GM12892 (cell line): Measurements from ENCODE around the gene COX15.
A peak's percentile ranks its signal among the peaks of the same experiment; 100 is the strongest.
"Not testable (repeated sequence)": the region's sequence is repeated elsewhere in the genome, so short reads cannot be mapped to it uniquely, and the experiment has no call there.

Source experiments
- DNase-seq: peaks from one replicate; pipeline ENCODE4 v3.0.0; 2011; ENCODE audit not compliant: insufficient read length
- FAIRE-seq: peaks from 2 replicates; lab custom pipeline; 2011; peaks lifted over from hg19 to GRCh38; lab: Jason Lieb, UNC
- POLR2A ChIP-seq: IDR thresholded peaks from 2 replicates; pipeline ENCODE4 v1.6.1; 2011; ENCODE audit warnings: low read depth, low read length, control low read depth
- POLR2AphosphoS5 ChIP-seq: IDR thresholded peaks from 2 replicates; pipeline ENCODE4 v1.6.1; 2011; ENCODE audit warnings: low read depth, low read length, control low read depth
- TAF1 ChIP-seq: IDR thresholded peaks from 2 replicates; pipeline ENCODE4 v1.6.1; 2011; ENCODE audit warnings: low read depth, mild to moderate bottlenecking, control low read depth, low read length, borderline replicate concordance

Gene COX15

DNA sequence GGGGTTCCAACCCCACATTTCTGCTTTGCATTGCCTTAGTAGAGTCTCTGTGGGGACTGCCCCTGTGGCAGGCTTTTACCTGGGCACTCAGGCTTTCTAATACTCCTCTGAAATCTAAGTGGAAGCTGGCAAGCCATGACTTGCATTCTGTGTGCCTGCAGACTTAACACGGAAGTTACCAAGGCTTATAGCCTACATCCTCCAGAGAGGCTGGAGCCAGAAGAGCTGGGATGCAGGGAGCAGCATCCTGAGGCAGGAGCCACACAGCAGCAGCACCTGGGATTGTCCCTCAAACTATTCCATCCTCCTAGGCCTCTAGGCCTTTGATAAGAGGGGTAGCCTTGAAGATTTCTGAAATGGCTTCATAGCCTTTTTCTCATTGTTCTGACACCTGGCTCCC is 28.4 kb upstream of the COX15 start:
- TF ChIP-seq POLR2AphosphoS5 (no peak), POLR2A (no peak), TAF1 (no peak)
- FAIRE-seq = no peak
- no peak for DNase-seq

DNA sequence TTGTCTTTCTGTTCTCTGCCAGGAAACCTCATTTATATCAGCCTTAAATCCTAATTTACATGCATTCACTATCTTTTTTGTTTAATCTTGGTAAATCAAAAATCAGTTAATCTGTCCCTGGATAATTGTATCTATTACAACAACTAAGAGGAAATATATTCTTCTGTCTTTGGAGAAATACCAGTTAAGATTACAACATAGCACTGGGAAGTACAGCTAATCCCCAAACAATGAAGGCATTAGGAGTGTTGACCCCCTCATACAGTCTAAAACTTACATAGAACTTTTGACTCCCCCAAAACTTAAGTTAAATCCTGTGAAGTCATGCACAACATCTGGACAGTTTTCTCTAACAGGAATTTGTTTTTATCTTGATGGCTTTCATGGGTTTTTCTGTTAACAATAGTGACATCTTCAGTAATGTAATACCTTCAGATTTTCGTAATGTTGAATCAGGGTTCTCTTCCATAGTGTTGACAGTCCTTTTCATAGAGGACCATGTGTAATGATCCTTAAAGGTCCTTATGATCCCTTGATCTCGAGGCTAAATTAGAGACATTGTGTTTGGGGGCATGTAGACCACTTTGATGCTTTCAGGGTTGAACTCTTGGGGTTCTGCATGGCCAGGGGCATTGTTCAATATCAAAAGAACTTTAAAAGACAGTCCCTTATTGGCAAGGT is 26.4 kb upstream of the COX15 start:
- no peak for DNase-seq
- TF ChIP-seq POLR2A (no peak), TAF1 (no peak)
- no peak for FAIRE-seq

DNA sequence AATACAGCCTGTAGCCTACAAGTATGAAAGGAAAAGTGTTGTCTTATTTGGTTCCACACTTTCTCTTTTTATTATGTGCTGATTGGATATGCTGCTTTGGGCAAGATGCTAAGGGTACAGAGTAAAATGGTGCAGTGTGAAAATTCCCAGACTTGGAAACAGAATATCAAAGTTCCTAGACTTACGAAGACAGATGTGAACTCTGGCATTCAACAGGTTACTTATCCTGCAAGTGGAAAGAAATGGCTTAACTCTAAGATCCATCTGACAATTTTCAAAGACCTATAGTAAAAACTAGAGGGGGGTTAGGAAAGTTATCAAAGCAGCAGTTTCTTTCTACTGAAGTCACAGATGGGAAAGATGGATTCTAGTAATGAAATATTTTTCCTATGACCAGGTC is 24.2 kb upstream of the COX15 start:
- DNase-seq (no peak), FAIRE-seq (no peak)
- TF ChIP-seq POLR2AphosphoS5 (no peak), TAF1 (no peak), POLR2A (no peak)

DNA sequence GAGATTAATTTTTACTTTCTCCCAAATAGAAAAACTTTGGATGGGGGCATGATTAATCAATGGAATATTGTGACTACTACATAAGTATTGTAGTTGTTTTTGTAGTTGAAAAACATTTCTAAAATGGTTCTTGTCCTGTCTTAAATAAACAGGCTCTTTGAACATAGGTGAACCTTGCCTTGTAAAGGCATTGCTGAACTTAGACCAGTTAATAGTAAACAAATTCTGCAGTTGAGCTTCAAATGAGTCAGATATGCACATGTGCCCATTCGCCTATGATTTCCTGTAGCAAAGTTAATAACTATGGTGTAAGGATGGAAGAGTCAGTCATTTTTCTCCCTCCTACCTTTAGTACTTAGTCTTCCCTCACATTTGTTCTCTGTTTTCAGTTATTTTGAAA is 22.7 kb upstream of the COX15 start:
- no peak for DNase-seq
- TF ChIP-seq TAF1 (no peak), POLR2AphosphoS5 (no peak)
- no peak for FAIRE-seq

DNA sequence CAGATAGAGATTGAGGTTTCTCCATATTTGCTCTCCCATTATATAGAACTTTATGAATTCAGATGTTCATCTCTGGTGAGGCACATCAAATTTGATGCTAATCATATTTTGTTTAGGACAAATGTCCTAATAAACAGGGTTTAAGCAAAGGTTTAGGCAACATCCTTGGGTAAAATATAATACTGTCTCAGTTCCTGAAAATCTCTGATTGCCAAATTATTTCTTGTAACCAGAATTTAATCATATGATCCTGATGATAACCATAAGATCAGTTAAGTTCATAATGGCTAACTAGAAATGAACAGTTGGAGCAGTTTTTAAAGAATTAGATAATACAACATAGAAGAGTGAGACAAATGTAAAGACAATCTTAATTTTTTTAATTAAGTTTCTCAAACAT is 18.7 kb upstream of the COX15 start:
- FAIRE-seq = no peak
- TF ChIP-seq POLR2AphosphoS5 = no peak
- no peak for TF ChIP-seq TAF1
- TF ChIP-seq POLR2A = no peak

DNA sequence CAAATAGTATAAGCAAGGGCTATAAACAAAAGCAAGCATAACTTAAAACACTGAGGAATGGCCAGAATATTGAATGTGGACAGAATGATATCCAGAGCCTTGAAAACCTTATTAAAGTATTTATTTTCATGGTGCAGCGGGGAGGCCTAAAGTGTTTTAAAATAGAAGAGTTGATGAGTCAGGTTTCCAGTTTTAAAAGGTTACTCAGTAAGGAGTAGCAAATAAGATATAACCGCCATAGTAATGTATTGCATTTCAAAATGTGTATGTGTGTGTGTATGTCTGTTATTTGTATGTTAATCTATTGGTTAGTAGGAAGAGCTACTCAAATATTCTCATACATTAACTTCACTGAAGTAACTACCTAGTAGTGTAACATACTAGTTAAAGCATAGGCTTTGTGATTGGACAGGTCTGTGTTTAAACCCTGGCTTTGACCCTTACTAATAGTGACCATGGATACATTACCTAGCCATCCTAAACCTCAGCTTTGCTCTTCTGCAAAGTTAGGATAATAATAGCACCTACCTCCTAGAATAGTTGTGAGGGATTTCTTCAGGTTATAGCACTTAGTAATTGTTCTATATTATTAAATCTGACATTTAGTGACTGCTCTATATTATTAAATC is 17.0 kb upstream of the COX15 start:
- FAIRE-seq (peak; percentile 36), DNase-seq (no peak)
- TF ChIP-seq TAF1 = no peak
- TF ChIP-seq POLR2A = no peak
- TF ChIP-seq POLR2AphosphoS5 = no peak

More for the DNA sequence above, 18.7 kb upstream of the COX15 start:
- DNase-seq = no peak

DNA sequence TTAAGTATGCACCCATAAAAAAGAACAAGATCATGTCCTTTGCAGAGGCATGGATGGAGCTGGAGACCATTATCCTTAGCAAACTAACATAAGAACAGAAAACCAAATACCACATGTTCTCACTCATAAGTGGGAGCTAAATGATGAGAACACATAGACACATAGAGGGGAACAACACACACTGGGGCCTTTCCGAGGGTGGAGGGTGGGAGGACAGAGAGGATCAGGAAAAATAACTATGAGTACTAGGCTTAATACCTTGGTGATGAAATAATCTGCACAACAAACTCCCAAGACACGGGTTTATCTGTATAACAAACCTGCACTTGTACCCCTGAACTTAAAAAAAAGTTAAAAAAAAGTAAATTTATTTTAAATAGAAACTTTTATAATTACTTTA is 14.2 kb upstream of the COX15 start:
- not testable (repeated sequence) for FAIRE-seq, DNase-seq

DNA sequence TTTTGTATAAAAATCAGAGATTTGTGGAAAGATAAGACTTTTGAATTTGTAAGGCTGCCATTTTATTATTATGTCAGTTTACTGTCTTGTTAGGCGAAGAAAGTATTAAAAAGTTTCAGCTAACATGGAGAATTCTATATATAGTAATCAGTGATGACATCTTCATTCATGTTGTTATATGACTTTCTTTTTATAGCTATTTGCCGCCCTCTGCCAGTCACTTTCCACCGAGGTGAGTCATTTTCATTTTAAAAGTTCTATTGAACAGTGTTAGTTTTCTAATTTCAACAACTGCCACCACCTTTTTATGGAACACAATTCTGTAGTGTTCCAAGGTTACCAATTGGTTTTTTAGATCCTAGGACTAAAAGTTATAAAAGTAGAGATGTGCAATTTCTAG is 11.9 kb upstream of the COX15 start:
- TF ChIP-seq POLR2A (no peak), POLR2AphosphoS5 (no peak), TAF1 (no peak)
- no peak for DNase-seq
- no peak for FAIRE-seq

DNA sequence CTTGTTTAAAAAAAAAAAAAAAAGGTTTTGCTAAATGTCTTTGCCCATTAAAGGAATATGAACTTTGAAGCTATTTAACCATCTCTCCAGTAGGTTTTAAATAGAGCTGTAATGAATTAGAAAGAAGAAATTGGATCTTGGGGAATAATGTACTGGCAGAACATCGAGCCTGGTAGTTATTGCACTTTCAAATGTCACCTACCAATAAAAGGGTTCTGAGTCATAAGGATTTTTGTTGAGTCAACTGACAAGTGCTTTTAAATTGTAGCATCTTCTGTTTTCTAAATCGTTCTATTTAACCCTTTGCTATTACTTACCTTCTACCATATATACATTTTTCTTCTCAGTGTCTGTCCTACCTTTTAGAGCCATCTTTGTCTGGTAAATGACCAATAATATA is 10.8 kb upstream of the COX15 start:
- FAIRE-seq (no peak), DNase-seq (no peak)
- TF ChIP-seq TAF1 (no peak), POLR2AphosphoS5 (no peak), POLR2A (no peak)

DNA sequence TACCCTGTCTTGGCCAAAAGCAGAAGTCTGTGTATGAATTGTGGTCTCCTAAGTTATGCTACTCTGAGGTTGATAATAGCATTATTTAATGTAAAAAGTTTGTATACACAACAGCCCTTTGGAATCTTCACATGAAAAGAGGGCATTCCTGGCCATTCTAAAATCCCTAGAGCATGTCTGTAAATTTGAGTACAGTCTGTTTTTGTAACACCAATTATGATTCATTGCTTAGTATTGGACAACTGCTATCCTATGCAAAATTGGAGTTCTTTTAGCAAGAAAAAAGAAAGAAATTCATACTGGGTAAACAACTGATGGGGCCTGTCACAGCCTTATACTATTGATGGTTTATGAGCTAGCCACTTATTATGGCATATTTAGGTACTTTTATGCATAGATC is 10.3 kb upstream of the COX15 start:
- DNase-seq (no peak), FAIRE-seq (no peak)

DNA sequence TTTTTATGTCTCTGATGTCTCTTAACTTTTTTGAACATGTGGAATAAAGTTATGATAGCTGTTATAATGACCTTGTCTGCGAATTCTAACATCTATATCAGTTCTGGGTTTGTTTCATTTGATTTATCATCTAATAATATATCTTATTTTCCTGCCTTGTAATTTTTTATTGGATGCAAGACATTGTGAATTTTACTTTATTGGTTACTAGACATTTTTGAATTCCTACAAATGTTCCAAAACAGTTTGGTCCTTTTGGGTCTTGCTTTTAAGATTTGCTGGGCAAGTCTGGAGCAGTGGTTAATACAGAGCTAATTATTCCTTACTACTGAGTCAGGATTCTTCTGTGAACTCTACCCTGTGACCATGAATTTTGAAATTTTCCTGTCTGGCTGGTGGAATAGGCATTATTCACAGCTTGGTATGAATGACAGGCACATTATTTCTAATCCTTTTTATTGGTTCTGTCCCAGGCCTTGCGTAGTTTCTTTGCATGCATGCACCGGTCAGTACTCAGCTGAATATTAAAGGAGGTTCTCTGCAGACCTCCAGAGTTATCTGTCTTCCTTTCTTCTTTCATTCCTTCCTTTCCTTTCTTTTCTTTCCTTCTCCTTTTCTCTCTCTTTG is 9.1 kb upstream of the COX15 start:
- DNase-seq = no peak
- no peak for FAIRE-seq
- TF ChIP-seq POLR2AphosphoS5 = no peak
- no peak for TF ChIP-seq POLR2A
- TF ChIP-seq TAF1 = no peak

More for the DNA sequence above, 10.3 kb upstream of the COX15 start:
- TF ChIP-seq TAF1 (no peak), POLR2AphosphoS5 (no peak), POLR2A (no peak)

DNA sequence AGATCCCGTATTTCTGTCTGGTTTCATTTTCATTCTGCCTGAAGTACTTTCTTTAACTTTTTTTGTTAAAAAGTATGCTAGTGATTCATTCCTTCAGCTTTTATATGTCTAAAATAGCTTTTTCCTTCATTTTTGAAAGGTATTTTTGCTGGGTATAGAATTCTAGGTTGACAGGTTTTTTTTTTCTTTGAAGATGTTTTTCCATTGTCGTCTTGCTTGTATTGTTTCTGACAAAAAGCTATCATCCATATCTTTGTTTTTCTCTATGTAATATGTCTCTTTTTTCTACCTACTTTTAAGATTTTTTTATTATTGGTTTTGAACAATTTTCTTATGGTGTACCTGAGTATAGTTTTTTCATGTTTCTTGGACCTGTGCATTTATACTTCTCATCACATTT is 8.3 kb upstream of the COX15 start:
- TF ChIP-seq TAF1 = no peak
- no peak for TF ChIP-seq POLR2A
- no peak for TF ChIP-seq POLR2AphosphoS5
- no peak for FAIRE-seq
- no peak for DNase-seq

DNA sequence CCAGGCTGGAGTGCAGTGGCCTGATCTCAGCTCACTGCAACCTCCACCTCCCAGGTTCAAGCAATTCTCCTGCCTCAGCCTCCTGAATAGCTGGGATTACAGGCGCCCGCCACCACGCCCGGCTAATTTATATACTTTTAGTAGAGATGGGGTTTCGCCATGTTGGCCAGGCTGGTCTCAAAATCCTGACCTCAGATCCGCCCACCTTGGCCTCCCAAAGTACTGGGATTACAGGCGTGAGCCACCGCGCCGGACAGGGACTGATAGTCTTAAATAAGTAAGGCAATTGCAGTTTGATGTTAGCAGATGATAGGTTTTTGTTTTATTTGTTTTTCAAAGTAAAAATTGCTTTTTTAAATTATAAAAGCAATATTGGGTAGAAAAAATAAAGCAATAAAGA is 2.2 kb upstream of the COX15 start:
- FAIRE-seq, DNase-seq: not testable (repeated sequence)
